PFSK-1 (cell line): ENCODE measurements around the gene KCTD11.

Experiments
- POLR2AphosphoS5 ChIP-seq: IDR thresholded peaks from 2 replicates; pipeline ENCODE4 v1.6.1; 2012; ENCODE audit warnings: low read depth, mild to moderate bottlenecking, control low read depth, low read length, moderate library complexity
- TAF1 ChIP-seq: IDR thresholded peaks from 2 replicates; pipeline ENCODE4 v1.6.1; 2012; ENCODE audit warnings: low read length, control low read depth, borderline replicate concordance; ENCODE audit not compliant: insufficient read depth
- TF ChIP-seq, protein P1 (sequence below), 2 experiments: IDR thresholded peaks; 2 replicates each; pipeline versions ENCODE4 v1.6.1 to v1.8.0; 2011 to 2012; ENCODE audit warnings: low read depth in 2 of 2, low read length in 2 of 2, control low read depth in 1 of 2, inconsistent platforms in 1 of 2, mild to moderate bottlenecking in 1 of 2, moderate library complexity in 1 of 2; ENCODE audit not compliant: insufficient read depth in 1 of 2

DNA sequence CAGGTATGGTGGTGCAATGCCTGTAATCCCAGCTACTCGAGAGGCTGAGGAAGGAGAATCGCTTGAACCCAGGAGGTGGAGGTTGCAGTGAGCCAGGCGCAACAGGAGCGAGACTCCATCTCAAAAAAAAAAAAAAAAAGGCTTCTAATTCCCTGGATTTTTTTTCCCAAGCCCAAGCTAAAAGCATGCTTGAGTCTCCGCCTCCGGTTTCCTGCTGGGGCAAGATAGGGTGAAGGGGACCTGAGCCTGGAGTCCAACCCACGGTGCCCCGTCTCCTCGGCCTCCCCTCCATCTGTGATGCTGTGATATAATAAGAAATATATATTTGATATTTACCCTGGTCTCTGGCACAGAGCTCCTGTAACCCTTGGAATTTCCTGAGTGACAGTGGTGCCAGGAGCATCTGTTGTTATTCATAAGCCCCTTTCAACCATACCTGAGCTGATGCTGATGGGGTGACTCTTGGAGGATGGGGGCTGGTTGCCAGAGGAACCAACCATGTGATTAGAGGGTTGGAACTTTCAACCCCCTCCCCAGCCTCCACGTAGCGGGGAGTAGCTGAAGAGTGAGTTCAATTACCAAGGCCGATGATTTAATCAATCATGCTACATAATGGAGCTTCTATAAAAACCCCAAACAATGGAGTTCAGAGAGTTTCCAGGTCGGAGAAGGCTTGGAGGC is 16.1 kb downstream of the KCTD11 start:
- TF ChIP-seq POLR2AphosphoS5 (no peak), TAF1 (no peak)
- TF ChIP-seq, protein P1, sequence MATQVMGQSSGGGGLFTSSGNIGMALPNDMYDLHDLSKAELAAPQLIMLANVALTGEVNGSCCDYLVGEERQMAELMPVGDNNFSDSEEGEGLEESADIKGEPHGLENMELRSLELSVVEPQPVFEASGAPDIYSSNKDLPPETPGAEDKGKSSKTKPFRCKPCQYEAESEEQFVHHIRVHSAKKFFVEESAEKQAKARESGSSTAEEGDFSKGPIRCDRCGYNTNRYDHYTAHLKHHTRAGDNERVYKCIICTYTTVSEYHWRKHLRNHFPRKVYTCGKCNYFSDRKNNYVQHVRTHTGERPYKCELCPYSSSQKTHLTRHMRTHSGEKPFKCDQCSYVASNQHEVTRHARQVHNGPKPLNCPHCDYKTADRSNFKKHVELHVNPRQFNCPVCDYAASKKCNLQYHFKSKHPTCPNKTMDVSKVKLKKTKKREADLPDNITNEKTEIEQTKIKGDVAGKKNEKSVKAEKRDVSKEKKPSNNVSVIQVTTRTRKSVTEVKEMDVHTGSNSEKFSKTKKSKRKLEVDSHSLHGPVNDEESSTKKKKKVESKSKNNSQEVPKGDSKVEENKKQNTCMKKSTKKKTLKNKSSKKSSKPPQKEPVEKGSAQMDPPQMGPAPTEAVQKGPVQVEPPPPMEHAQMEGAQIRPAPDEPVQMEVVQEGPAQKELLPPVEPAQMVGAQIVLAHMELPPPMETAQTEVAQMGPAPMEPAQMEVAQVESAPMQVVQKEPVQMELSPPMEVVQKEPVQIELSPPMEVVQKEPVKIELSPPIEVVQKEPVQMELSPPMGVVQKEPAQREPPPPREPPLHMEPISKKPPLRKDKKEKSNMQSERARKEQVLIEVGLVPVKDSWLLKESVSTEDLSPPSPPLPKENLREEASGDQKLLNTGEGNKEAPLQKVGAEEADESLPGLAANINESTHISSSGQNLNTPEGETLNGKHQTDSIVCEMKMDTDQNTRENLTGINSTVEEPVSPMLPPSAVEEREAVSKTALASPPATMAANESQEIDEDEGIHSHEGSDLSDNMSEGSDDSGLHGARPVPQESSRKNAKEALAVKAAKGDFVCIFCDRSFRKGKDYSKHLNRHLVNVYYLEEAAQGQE (IDR thresholded peaks at IDR 0.05; ENCODE audit: insufficient read depth in 1 of 2, low read depth in 2 of 2, low read length in 2 of 2), result no peak
